Neural cell (in vitro differentiated cells): Measurements from ENCODE around the gene RRP1. TPM values are rescaled to one million over a fixed set of nuclear protein-coding genes. Genes with fewer than 3 reads are reported as not detected.

ENCODE experiments used
- H2AFZ ChIP-seq: fragments of 200-600, 300-800 bp; sonication (generic), shearing (Covaris generic); 2 replicates; pipeline ENCODE4 v1.6.0; 2014; ENCODE audit warnings: low read depth, mild to moderate bottlenecking, antibody characterized with exemption, low read length, moderate library complexity
- H3F3A ChIP-seq: fragments of 200-600 bp; shearing (Covaris generic); 2 replicates; pipeline ENCODE4 v1.6.1; 2016; ENCODE audit warnings: mild to moderate bottlenecking, moderate library complexity, mixed read lengths, antibody characterized with exemption, low read length; ENCODE audit not compliant: insufficient read depth, poor library complexity, severe bottlenecking
- H3K27ac ChIP-seq: fragments of 200-600, 300-800 bp; sonication (generic), shearing (Covaris generic); 2 replicates; pipeline ENCODE4 v1.5.1; 2014; ENCODE audit warnings: mild to moderate bottlenecking, low read length, moderate library complexity
- H3K27me3 ChIP-seq: fragments of 300-800, 200-600 bp; sonication (generic), shearing (Covaris generic); 2 replicates; pipeline ENCODE4 v1.6.0; 2014; ENCODE audit warnings: mild to moderate bottlenecking, low read depth, low read length, moderate library complexity; ENCODE audit not compliant: insufficient read depth
- H3K36me3 ChIP-seq: fragments of 300-800, 200-600 bp; sonication (generic), shearing (Covaris generic); 2 replicates; pipeline ENCODE4 v1.5.1; 2014; ENCODE audit warnings: mild to moderate bottlenecking, antibody characterized with exemption, low read length, moderate library complexity; ENCODE audit not compliant: insufficient read depth
- H3K4me2 ChIP-seq: fragments of 300-800, 200-600 bp; sonication (generic), shearing (Covaris generic); 2 replicates; pipeline ENCODE4 v1.6.0; 2014; ENCODE audit warnings: mild to moderate bottlenecking, low read length
- H3K4me3 ChIP-seq: fragments of 300-800, 200-600 bp; sonication (generic), shearing (Covaris generic); 2 replicates; pipeline ENCODE4 v1.5.1; 2014; ENCODE audit warnings: mild to moderate bottlenecking, low read length, moderate library complexity
- H3K79me2 ChIP-seq: fragments of 200-600 bp; shearing (Covaris generic); replicated peaks from 2 replicates; pipeline ENCODE4 v1.6.0; 2014; ENCODE audit warnings: mild to moderate bottlenecking, low read length, moderate library complexity; ENCODE audit not compliant: insufficient read depth
- H3K9ac ChIP-seq: fragments of 300-800, 200-600 bp; sonication (generic), shearing (Covaris generic); 2 replicates; pipeline ENCODE4 v1.6.1; 2016; ENCODE audit warnings: mild to moderate bottlenecking, low read length, mixed read lengths
- H3K9me2 ChIP-seq: fragments of 200-600 bp; shearing (Covaris generic); 2 replicates; pipeline ENCODE4 v1.6.1; 2016; ENCODE audit warnings: mild to moderate bottlenecking, low read length, mixed read lengths; ENCODE audit not compliant: insufficient read depth
- H3K9me3 ChIP-seq: fragments of 200-600, 300-800 bp; sonication (generic), shearing (Covaris generic); 2 replicates; pipeline ENCODE4 v1.6.1; 2016; ENCODE audit warnings: mild to moderate bottlenecking, mixed run types, low read length, moderate library complexity, mixed read lengths
- H4K20me1 ChIP-seq: fragments of 200-600 bp; shearing (Covaris generic); 2 replicates; pipeline ENCODE4 v1.6.1; 2016; ENCODE audit warnings: mild to moderate bottlenecking, mixed run types; ENCODE audit not compliant: insufficient read depth
- EP300 ChIP-seq: fragments of 450-650 bp; conservative IDR thresholded peaks from 2 replicates; pipeline ENCODE4 v1.6.1; 2014; ENCODE audit warnings: antibody characterized with exemption, mild to moderate bottlenecking, moderate library complexity; ENCODE audit not compliant: poor library complexity, severe bottlenecking
- EZH2 ChIP-seq: fragments of 200-600, 300-800 bp; shearing (Covaris generic), sonication (generic); IDR thresholded peaks from 2 replicates; pipeline ENCODE4 v1.6.1; 2014; ENCODE audit warnings: antibody characterized with exemption, low read length, borderline replicate concordance, mild to moderate bottlenecking; ENCODE audit not compliant: insufficient read depth, poor library complexity, severe bottlenecking
- MXI1 ChIP-seq: fragments of 450-650 bp; conservative IDR thresholded peaks from 2 replicates; pipeline ENCODE4 v1.6.1; 2014; ENCODE audit warnings: antibody characterized with exemption, mild to moderate bottlenecking; ENCODE audit not compliant: poor library complexity, severe bottlenecking
- POLR2AphosphoS5 ChIP-seq: IDR thresholded peaks from 2 replicates; pipeline ENCODE4 v1.6.1; 2012
- RAD21 ChIP-seq: fragments of 450-650 bp; conservative IDR thresholded peaks from 2 replicates; pipeline ENCODE4 v1.6.1; 2014; ENCODE audit warnings: antibody characterized with exemption, mild to moderate bottlenecking, moderate library complexity
- SMC3 ChIP-seq: fragments of 450-650 bp; conservative IDR thresholded peaks from 2 replicates; pipeline ENCODE4 v1.6.1; 2014; ENCODE audit warnings: antibody characterized with exemption, mild to moderate bottlenecking, moderate library complexity; ENCODE audit not compliant: poor library complexity
- TAF1 ChIP-seq: IDR thresholded peaks from 2 replicates; pipeline ENCODE4 v1.6.1; 2012; ENCODE audit warnings: low read depth
- polyA plus RNA-seq: library from polyadenylated mRNA; depleted of rRNA; stranded (reverse); fragments of >200 nt; gene quantifications from 2 replicates; pipeline ENCODE4 v1.2.3, GENCODE V29; 2014
- TF ChIP-seq, protein P1 (sequence below): IDR thresholded peaks from 2 replicates; pipeline ENCODE4 v1.6.1; 2012; ENCODE audit warnings: borderline replicate concordance
- TF ChIP-seq, protein P2 (sequence below): fragments of 450-650 bp; IDR thresholded peaks from 2 replicates; pipeline ENCODE4 v1.5.1; 2014; ENCODE audit warnings: antibody characterized with exemption, mild to moderate bottlenecking, moderate library complexity; ENCODE audit not compliant: poor library complexity, severe bottlenecking

The RRP1 gene
- polyA plus RNA-seq, 1 donor from 2014 or later: 35.8 TPM

DNA sequence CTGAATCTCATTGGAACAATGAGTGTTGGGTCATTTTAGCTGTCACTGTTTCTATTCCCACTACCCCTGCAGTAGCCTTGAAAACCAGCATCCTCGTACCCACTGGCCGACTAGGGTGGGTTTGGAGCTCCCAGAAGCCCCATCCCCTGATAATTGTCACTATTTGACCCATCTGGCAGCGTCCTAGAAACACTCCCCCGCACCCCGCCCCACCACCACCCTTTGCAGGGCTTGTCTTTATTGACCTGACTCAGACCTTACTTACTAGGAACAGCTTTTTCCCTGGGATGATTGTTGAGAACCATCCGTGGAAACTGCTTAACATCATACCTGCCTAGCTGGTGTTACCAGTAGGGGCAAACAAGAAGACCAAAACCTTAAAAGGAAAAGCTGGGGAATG lies 47.2 kb downstream of the RRP1 start:
- no peaks in the 10 kb centered on the region for H3K79me2 ChIP-seq
- H3K9ac ChIP-seq: no peak overlapping the region
- H3K27me3 ChIP-seq: no peaks in the 10 kb centered on the region
- no peak overlapping the region for H3K4me3 ChIP-seq
- H3F3A ChIP-seq: no peaks in the 10 kb centered on the region
- no peaks in the 10 kb centered on the region for H3K9me2 ChIP-seq
- H2AFZ ChIP-seq: no peak overlapping the region
- no peak overlapping the region for H3K27ac ChIP-seq
- TF ChIP-seq EP300 (no peak), POLR2AphosphoS5 (no peak), TAF1 (no peak), MXI1 (no peak), SMC3 (no peak), EZH2 (no peak), RAD21 (no peak)
- TF ChIP-seq, protein P1, sequence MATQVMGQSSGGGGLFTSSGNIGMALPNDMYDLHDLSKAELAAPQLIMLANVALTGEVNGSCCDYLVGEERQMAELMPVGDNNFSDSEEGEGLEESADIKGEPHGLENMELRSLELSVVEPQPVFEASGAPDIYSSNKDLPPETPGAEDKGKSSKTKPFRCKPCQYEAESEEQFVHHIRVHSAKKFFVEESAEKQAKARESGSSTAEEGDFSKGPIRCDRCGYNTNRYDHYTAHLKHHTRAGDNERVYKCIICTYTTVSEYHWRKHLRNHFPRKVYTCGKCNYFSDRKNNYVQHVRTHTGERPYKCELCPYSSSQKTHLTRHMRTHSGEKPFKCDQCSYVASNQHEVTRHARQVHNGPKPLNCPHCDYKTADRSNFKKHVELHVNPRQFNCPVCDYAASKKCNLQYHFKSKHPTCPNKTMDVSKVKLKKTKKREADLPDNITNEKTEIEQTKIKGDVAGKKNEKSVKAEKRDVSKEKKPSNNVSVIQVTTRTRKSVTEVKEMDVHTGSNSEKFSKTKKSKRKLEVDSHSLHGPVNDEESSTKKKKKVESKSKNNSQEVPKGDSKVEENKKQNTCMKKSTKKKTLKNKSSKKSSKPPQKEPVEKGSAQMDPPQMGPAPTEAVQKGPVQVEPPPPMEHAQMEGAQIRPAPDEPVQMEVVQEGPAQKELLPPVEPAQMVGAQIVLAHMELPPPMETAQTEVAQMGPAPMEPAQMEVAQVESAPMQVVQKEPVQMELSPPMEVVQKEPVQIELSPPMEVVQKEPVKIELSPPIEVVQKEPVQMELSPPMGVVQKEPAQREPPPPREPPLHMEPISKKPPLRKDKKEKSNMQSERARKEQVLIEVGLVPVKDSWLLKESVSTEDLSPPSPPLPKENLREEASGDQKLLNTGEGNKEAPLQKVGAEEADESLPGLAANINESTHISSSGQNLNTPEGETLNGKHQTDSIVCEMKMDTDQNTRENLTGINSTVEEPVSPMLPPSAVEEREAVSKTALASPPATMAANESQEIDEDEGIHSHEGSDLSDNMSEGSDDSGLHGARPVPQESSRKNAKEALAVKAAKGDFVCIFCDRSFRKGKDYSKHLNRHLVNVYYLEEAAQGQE: no peak
- TF ChIP-seq, protein P2, sequence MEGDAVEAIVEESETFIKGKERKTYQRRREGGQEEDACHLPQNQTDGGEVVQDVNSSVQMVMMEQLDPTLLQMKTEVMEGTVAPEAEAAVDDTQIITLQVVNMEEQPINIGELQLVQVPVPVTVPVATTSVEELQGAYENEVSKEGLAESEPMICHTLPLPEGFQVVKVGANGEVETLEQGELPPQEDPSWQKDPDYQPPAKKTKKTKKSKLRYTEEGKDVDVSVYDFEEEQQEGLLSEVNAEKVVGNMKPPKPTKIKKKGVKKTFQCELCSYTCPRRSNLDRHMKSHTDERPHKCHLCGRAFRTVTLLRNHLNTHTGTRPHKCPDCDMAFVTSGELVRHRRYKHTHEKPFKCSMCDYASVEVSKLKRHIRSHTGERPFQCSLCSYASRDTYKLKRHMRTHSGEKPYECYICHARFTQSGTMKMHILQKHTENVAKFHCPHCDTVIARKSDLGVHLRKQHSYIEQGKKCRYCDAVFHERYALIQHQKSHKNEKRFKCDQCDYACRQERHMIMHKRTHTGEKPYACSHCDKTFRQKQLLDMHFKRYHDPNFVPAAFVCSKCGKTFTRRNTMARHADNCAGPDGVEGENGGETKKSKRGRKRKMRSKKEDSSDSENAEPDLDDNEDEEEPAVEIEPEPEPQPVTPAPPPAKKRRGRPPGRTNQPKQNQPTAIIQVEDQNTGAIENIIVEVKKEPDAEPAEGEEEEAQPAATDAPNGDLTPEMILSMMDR: no peak
- H3K9me3 ChIP-seq: no peaks in the 10 kb centered on the region
- no peak overlapping the region for H3K4me2 ChIP-seq
- H3K36me3 ChIP-seq: no peaks in the 10 kb centered on the region
- no peaks in the 10 kb centered on the region for H4K20me1 ChIP-seq

DNA sequence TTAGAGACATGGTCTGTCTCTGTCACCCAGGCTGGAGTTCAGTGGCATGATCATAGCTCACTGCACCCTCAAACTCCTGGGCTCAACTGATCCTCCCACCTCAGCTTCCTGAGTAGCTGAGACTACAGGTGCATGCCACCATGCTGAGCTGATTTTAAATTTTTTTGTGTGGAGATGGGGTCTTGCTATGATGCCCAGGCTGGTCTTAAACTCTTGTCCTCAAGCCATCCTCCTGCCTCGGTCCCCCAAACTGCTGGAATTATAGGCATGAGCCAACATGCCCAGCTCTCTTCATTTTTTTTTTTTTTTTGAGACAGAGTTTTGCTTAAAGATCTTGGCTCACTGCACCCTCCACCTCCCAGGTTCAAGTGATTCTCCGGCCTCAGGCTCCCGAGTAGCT lies 50.9 kb downstream of the RRP1 start:
- H3K9me3 ChIP-seq: no peaks in the 10 kb centered on the region
- no peak overlapping the region for H3K27ac ChIP-seq
- no peaks in the 10 kb centered on the region for H3K9me2 ChIP-seq
- no peaks in the 10 kb centered on the region for H3K79me2 ChIP-seq
- H2AFZ ChIP-seq: no peak overlapping the region
- H4K20me1 ChIP-seq: no peaks in the 10 kb centered on the region
- TF ChIP-seq EZH2 (no peak), EP300 (no peak), SMC3 (no peak), POLR2AphosphoS5 (no peak), TAF1 (no peak), MXI1 (no peak), RAD21 (no peak)
- TF ChIP-seq, protein P1: no peak
- TF ChIP-seq, protein P2: no peak
- no peaks in the 10 kb centered on the region for H3F3A ChIP-seq
- no peaks in the 10 kb centered on the region for H3K27me3 ChIP-seq
- no peak overlapping the region for H3K9ac ChIP-seq
- no peak overlapping the region for H3K4me2 ChIP-seq
- no peak overlapping the region for H3K4me3 ChIP-seq
- no peaks in the 10 kb centered on the region for H3K36me3 ChIP-seq
